Mesenchymal stem cell (in vitro differentiated cells and primary cell): ENCODE results near the gene RBM19.
"Not testable (repeated sequence)": the region's sequence is repeated elsewhere in the genome, so short reads cannot be mapped to it uniquely, and the experiment has no call there.

ENCODE experiments used
- DNase-seq: peaks from one replicate; pipeline ENCODE4 v3.0.0-alpha.2; 2013
- H2AFZ ChIP-seq: one replicate; pipeline ENCODE4 v1.6.1; 2013; ENCODE audit warnings: low read depth, mild to moderate bottlenecking, control low read depth, inconsistent platforms, low read length, moderate library complexity
- H2AK5ac ChIP-seq: 2 replicates; pipeline ENCODE4 v1.6.1; 2013; ENCODE audit warnings: low read length, moderate library complexity, mild to moderate bottlenecking, inconsistent platforms; ENCODE audit not compliant: severe bottlenecking
- H2BK120ac ChIP-seq: one replicate; pipeline ENCODE4 v1.6.1; 2013; ENCODE audit warnings: low read depth, mild to moderate bottlenecking, inconsistent platforms, low read length, moderate library complexity
- H2BK12ac ChIP-seq, 2 experiments: one replicate each; pipeline ENCODE4 v1.6.1; 2013; ENCODE audit warnings: inconsistent platforms in 2 of 2, low read length in 2 of 2, mild to moderate bottlenecking in 2 of 2, moderate library complexity in 2 of 2, control low read depth in 1 of 2
- H2BK15ac ChIP-seq: one replicate; pipeline ENCODE4 v1.6.1; 2013; ENCODE audit warnings: mild to moderate bottlenecking, low read depth, inconsistent platforms; ENCODE audit not compliant: poor library complexity, severe bottlenecking
- H2BK5ac ChIP-seq: 2 replicates; pipeline ENCODE4 v1.6.1; 2013; ENCODE audit warnings: low read depth, mild to moderate bottlenecking, low read length, control low read depth, inconsistent platforms; ENCODE audit not compliant: poor library complexity, severe bottlenecking
- H3K14ac ChIP-seq, 2 experiments: one replicate each; pipeline ENCODE4 v1.6.1; 2013; ENCODE audit warnings: inconsistent platforms in 2 of 2, low read length in 2 of 2, control low read depth in 1 of 2, mild to moderate bottlenecking in 1 of 2, moderate library complexity in 1 of 2
- H3K18ac ChIP-seq, 2 experiments: one replicate each; pipeline ENCODE4 v1.6.1; 2013; ENCODE audit warnings: inconsistent platforms in 2 of 2, low read length in 2 of 2, control low read depth in 1 of 2, low read depth in 1 of 2, mild to moderate bottlenecking in 1 of 2
- H3K23ac ChIP-seq, 2 experiments: one replicate each; pipeline ENCODE4 v1.6.1; 2013; ENCODE audit warnings: inconsistent platforms in 2 of 2, low read length in 2 of 2, mild to moderate bottlenecking in 2 of 2, moderate library complexity in 2 of 2, control low read depth in 1 of 2
- H3K27ac ChIP-seq: 2 replicates; pipeline ENCODE4 v1.5.1; 2013; ENCODE audit warnings: mild to moderate bottlenecking, moderate library complexity, low read length, control low read depth, inconsistent platforms; ENCODE audit not compliant: poor library complexity, severe bottlenecking
- H3K27me3 ChIP-seq, 2 experiments: 2 replicates each; pipeline versions ENCODE4 v1.6.1 to v1.7.0; 2013; ENCODE audit warnings: low read length in 2 of 2, mild to moderate bottlenecking in 2 of 2, moderate library complexity in 2 of 2, control low read depth in 1 of 2, inconsistent platforms in 1 of 2; ENCODE audit not compliant: control insufficient read depth in 1 of 2, insufficient read depth in 1 of 2
- H3K36me3 ChIP-seq, 2 experiments: 2 replicates each; pipeline versions ENCODE4 v1.6.1 to v1.7.0; 2013; ENCODE audit warnings: low read length in 2 of 2, control low read depth in 1 of 2, inconsistent platforms in 1 of 2, low read depth in 1 of 2, mild to moderate bottlenecking in 1 of 2; ENCODE audit not compliant: insufficient read depth in 2 of 2, control insufficient read depth in 1 of 2
- H3K4ac ChIP-seq, 2 experiments: one replicate each; pipeline ENCODE4 v1.6.1; 2013; ENCODE audit warnings: inconsistent platforms in 2 of 2, low read length in 2 of 2, mild to moderate bottlenecking in 2 of 2, moderate library complexity in 2 of 2, control low read depth in 1 of 2, low read depth in 1 of 2
- H3K4me1 ChIP-seq: 2 replicates; pipeline ENCODE4 v1.6.1; 2013; ENCODE audit warnings: low read depth, low read length, control low read depth; ENCODE audit not compliant: control insufficient read depth, insufficient read depth
- H3K4me2 ChIP-seq: 2 replicates; pipeline ENCODE4 v1.6.1; 2013; ENCODE audit warnings: low read length, mild to moderate bottlenecking, inconsistent platforms; ENCODE audit not compliant: poor library complexity, severe bottlenecking
- H3K4me3 ChIP-seq, 2 experiments: 2 replicates each; pipeline versions ENCODE4 v1.5.1 to v1.7.0; 2013; ENCODE audit warnings: low read length in 2 of 2, mild to moderate bottlenecking in 2 of 2, control low read depth in 1 of 2, low read depth in 1 of 2; ENCODE audit not compliant: insufficient read depth in 1 of 2
- H3K79me1 ChIP-seq: replicated peaks from 2 replicates; pipeline ENCODE4 v1.6.1; 2013; ENCODE audit warnings: mild to moderate bottlenecking, control low read depth, low read length, inconsistent platforms; ENCODE audit not compliant: poor library complexity, severe bottlenecking
- H3K9ac ChIP-seq: 2 replicates; pipeline ENCODE4 v1.7.0; 2013; ENCODE audit warnings: mild to moderate bottlenecking, low read length, moderate library complexity
- H3K9me3 ChIP-seq: 2 replicates; pipeline ENCODE4 v1.7.0; 2013; ENCODE audit warnings: mild to moderate bottlenecking, low read length; ENCODE audit not compliant: control insufficient read depth
- H4K8ac ChIP-seq: one replicate; pipeline ENCODE4 v1.6.1; 2013; ENCODE audit warnings: inconsistent platforms, mild to moderate bottlenecking, low read length, moderate library complexity
- H4K91ac ChIP-seq: one replicate; pipeline ENCODE4 v1.6.1; 2013; ENCODE audit warnings: mild to moderate bottlenecking, low read length, inconsistent platforms
- WGBS: methylation state at CpG from one replicate; pipeline ENCODE4 v1.1.7; 2013; ENCODE audit warnings: mixed read lengths; 5-methylcytosine and 5-hydroxymethylcytosine counted together

Gene RBM19

GRCh38 chr12:113809462-113810220 is 156.5 kb downstream of the RBM19 start:
- H3K27me3 ChIP-seq, result not testable (repeated sequence)
- 95% methylated on average over 17 of the region's 17 CpGs for WGBS

GRCh38 chr12:113808095-113808951 is 157.8 kb downstream of the RBM19 start:
- Histone ChIP-seq H3K4me1 (no peaks in the 10 kb centered on the region), H3K14ac (no peak overlapping the region), H3K36me3 (no peaks in the 10 kb centered on the region), H2AFZ (no peak overlapping the region), H3K27me3 (no peaks in the 10 kb centered on the region), H3K18ac (no peak overlapping the region), H2BK12ac (no peak overlapping the region), H4K91ac (no peak overlapping the region), H3K27ac (no peak overlapping the region), H3K4me3 (no peak overlapping the region), H2BK15ac (no peak overlapping the region), H3K9me3 (peaks cover 15% of the 10 kb centered on the region), H3K9ac (no peak overlapping the region), H2BK5ac (no peak overlapping the region), H2AK5ac (no peak overlapping the region), H3K23ac (no peak overlapping the region), H3K79me1 (no peaks in the 10 kb centered on the region), H3K4me2 (no peak overlapping the region), H4K8ac (no peak overlapping the region), H3K4ac (no peak overlapping the region), H2BK120ac (no peak overlapping the region)
- WGBS, result 95% methylated on average over 19 of the region's 19 CpGs
- no peak for DNase-seq

More at GRCh38 chr12:113809462-113810220, 156.5 kb downstream of the RBM19 start:
- H3K4me1 ChIP-seq, H2BK15ac ChIP-seq, H3K4me3 ChIP-seq, H2BK12ac ChIP-seq, H3K18ac ChIP-seq, H3K4ac ChIP-seq, H3K36me3 ChIP-seq, H3K4me2 ChIP-seq, H3K79me1 ChIP-seq, DNase-seq, H2BK120ac ChIP-seq, H4K8ac ChIP-seq, H2AK5ac ChIP-seq, H4K91ac ChIP-seq, H2AFZ ChIP-seq, H3K23ac ChIP-seq, H3K9ac ChIP-seq, H3K27ac ChIP-seq, H2BK5ac ChIP-seq, H3K14ac ChIP-seq: not testable (repeated sequence)
- H3K9me3 ChIP-seq, result peaks cover 15% of the 10 kb centered on the region

GRCh38 chr12:113805673-113806072 is 160.5 kb downstream of the RBM19 start:
- H3K4me2 ChIP-seq, result no peak overlapping the region
- H3K4ac ChIP-seq, result no peak overlapping the region
- no peak overlapping the region for H2BK5ac ChIP-seq
- no peak overlapping the region for H2AFZ ChIP-seq
- H3K79me1 ChIP-seq, result no peaks in the 10 kb centered on the region
- no peak overlapping the region for H2BK120ac ChIP-seq
- no peak overlapping the region for H3K18ac ChIP-seq
- no peak overlapping the region for H3K9ac ChIP-seq
- no peak overlapping the region for H4K91ac ChIP-seq
- no peak overlapping the region for H4K8ac ChIP-seq
- H3K14ac ChIP-seq, result no peak overlapping the region
- H3K4me1 ChIP-seq, result no peaks in the 10 kb centered on the region
- H3K36me3 ChIP-seq, result no peaks in the 10 kb centered on the region
- DNase-seq, result no peak
- 93% methylated on average over 5 of the region's 5 CpGs for WGBS
- H3K23ac ChIP-seq, result no peak overlapping the region
- H3K4me3 ChIP-seq, result no peak overlapping the region
- H2BK12ac ChIP-seq, result no peak overlapping the region
- H2AK5ac ChIP-seq, result no peak overlapping the region
- peaks cover 8% of the 10 kb centered on the region for H3K9me3 ChIP-seq
- peaks cover 5% of the 10 kb centered on the region in 2 experiments for H3K27me3 ChIP-seq
- no peak overlapping the region for H3K27ac ChIP-seq
- H2BK15ac ChIP-seq, result no peak overlapping the region

GRCh38 chr12:113804961-113805600 is 161.0 kb downstream of the RBM19 start:
- DNase-seq, result no peak
- H3K79me1 ChIP-seq, result no peaks in the 10 kb centered on the region
- no peaks in the 10 kb centered on the region for H3K36me3 ChIP-seq
- H2BK5ac ChIP-seq, result no peak overlapping the region
- no peak overlapping the region for H2BK120ac ChIP-seq
- no peak overlapping the region for H2AFZ ChIP-seq
- H3K4me1 ChIP-seq, result no peaks in the 10 kb centered on the region
- H2AK5ac ChIP-seq, result no peak overlapping the region
- H3K27ac ChIP-seq, result no peak overlapping the region
- no peak overlapping the region for H3K18ac ChIP-seq
- no peak overlapping the region for H4K91ac ChIP-seq
- H3K9me3 ChIP-seq, result peaks cover 8% of the 10 kb centered on the region
- no peak overlapping the region for H3K23ac ChIP-seq
- no peak overlapping the region for H2BK12ac ChIP-seq
- no peak overlapping the region for H3K4me2 ChIP-seq
- no peak overlapping the region for H3K4ac ChIP-seq
- no peak overlapping the region for H4K8ac ChIP-seq
- no peak overlapping the region for H3K9ac ChIP-seq
- no peak overlapping the region for H2BK15ac ChIP-seq
- H3K14ac ChIP-seq, result no peak overlapping the region
- peaks cover 5% of the 10 kb centered on the region in 2 experiments for H3K27me3 ChIP-seq
- 85% methylated on average over 16 of the region's 16 CpGs for WGBS
- H3K4me3 ChIP-seq, result no peak overlapping the region
